Vagina (tissue), 2 donors: ENCODE results near the gene MTMR12. TPM values are rescaled to one million over a fixed set of nuclear protein-coding genes. Genes with fewer than 3 reads are reported as not detected.
"Not testable (repeated sequence)": the region's sequence is repeated elsewhere in the genome, so short reads cannot be mapped to it uniquely, and the experiment has no call there.

Experiments
- DNase-seq, 2 donors: peaks; one replicate each; pipeline ENCODE4 v3.0.0-alpha.2; 2017; ENCODE audit errors: extremely low spot score in 2 of 2
- H3K27ac ChIP-seq: fragments of 200-600 bp; sonication (generic); one replicate; pipeline ENCODE4 v1.5.1; 2019
- H3K27me3 ChIP-seq: fragments of 200-600 bp; sonication (generic); one replicate; pipeline ENCODE4 v1.5.1; 2019
- H3K36me3 ChIP-seq, 2 donors: fragments of 200-600 bp; sonication (generic); one replicate each; pipeline ENCODE4 v1.5.1; 2017 to 2019
- H3K4me1 ChIP-seq: fragments of 200-600 bp; sonication (generic); one replicate; pipeline ENCODE4 v1.5.1; 2019
- H3K4me3 ChIP-seq, 2 donors: fragments of 200-600 bp; sonication (generic); 1 replicate in 1 of 2; 2 replicates in 1 of 2; pipeline ENCODE4 v1.5.1; 2016 to 2019
- H3K9me3 ChIP-seq: fragments of 200-600 bp; sonication (generic); one replicate; pipeline ENCODE4 v1.5.1; 2019
- POLR2A ChIP-seq, 2 donors: fragments of 450-650 bp; IDR thresholded peaks; one replicate each; pipeline ENCODE4 v1.6.1; 2017; ENCODE audit warnings: antibody characterized with exemption in 2 of 2, mild to moderate bottlenecking in 2 of 2, moderate library complexity in 2 of 2
- POLR2AphosphoS5 ChIP-seq, 2 donors: sonication (generic); formaldehyde crosslinking; IDR thresholded peaks; one replicate each; pipeline ENCODE4 v1.9.0; 2017; ENCODE audit warnings: antibody characterized with exemption in 2 of 2, mild to moderate bottlenecking in 2 of 2, low read depth in 1 of 2; ENCODE audit not compliant: insufficient read depth in 1 of 2
- intact Hi-C: fragments of 100-400 bp; cut with DNase I; formaldehyde crosslinking; loops from one replicate; pipeline ENCODE4 v1.15.1; 2023
- total RNA-seq: library from RNA; depleted of rRNA; stranded (reverse); fragments of >200 nt; gene quantifications from one replicate; pipeline ENCODE4 v1.2.3, GENCODE V29; 2016
- TF ChIP-seq, protein P1 (sequence below), 3 experiments: fragments of 450-650 bp in 2 of 3; fragments of 200-600 bp in 1 of 3; sonication (generic) in 1 of 3; IDR thresholded peaks; one replicate each; pipeline ENCODE4 v1.5.1; 2017 to 2019; ENCODE audit warnings: antibody characterized with exemption in 3 of 3, mild to moderate bottlenecking in 2 of 3, moderate library complexity in 2 of 3

MTMR12 gene
- total RNA-seq, 1 donor from 2014 or later = 23.8 TPM

- intact Hi-C loops = no loop called here
- no peak for DNase-seq
Measured at GRCh38 chr5:32317041-32317440, 4.3 kb upstream of the MTMR12 start.

GRCh38 chr5:32315221-32316014 lies 2.7 kb upstream of the MTMR12 start:
- intact Hi-C loops = no loop called here

More at GRCh38 chr5:32317041-32317440, 4.3 kb upstream of the MTMR12 start:
- peaks cover 5% of the 10 kb centered on the region for H3K4me1 ChIP-seq
- TF ChIP-seq, protein P1, sequence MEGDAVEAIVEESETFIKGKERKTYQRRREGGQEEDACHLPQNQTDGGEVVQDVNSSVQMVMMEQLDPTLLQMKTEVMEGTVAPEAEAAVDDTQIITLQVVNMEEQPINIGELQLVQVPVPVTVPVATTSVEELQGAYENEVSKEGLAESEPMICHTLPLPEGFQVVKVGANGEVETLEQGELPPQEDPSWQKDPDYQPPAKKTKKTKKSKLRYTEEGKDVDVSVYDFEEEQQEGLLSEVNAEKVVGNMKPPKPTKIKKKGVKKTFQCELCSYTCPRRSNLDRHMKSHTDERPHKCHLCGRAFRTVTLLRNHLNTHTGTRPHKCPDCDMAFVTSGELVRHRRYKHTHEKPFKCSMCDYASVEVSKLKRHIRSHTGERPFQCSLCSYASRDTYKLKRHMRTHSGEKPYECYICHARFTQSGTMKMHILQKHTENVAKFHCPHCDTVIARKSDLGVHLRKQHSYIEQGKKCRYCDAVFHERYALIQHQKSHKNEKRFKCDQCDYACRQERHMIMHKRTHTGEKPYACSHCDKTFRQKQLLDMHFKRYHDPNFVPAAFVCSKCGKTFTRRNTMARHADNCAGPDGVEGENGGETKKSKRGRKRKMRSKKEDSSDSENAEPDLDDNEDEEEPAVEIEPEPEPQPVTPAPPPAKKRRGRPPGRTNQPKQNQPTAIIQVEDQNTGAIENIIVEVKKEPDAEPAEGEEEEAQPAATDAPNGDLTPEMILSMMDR (IDR thresholded peaks at IDR 0.05) = no peak
- TF ChIP-seq POLR2AphosphoS5 (IDR thresholded peaks at IDR 0.05; ENCODE audit: insufficient read depth in 1 of 2, low read depth in 1 of 2) = no peak
- TF ChIP-seq POLR2A (IDR thresholded peaks at IDR 0.05) = no peak
- no peak overlapping the region for H3K27ac ChIP-seq
- H3K36me3 ChIP-seq = no peaks in the 10 kb centered on the region
- no peaks in the 10 kb centered on the region for H3K9me3 ChIP-seq
- H3K4me3 ChIP-seq = no peak overlapping the region
- no peaks in the 10 kb centered on the region for H3K27me3 ChIP-seq

DNA sequence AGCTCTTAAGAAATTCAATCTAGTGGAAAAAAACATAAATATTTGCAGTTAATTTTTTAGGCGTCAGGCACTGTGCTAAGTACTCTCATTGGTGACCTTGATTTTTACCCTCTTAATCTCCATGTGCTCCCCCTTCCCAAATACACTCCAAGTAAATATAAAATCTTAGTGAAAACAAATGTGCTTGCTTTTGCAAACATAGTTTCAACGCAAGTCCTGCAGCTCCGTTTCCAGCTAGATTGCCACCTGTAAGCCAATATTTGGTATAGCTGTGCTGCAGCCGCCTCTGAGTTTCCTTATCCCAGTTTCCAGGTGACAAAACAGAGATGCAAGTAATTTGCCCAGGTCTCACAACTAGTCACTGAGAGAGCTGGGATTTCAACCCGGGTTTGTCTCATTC lies 1.9 kb upstream of the MTMR12 start:
- no peak overlapping the region for H3K4me3 ChIP-seq

More at GRCh38 chr5:32315221-32316014, 2.7 kb upstream of the MTMR12 start:
- H3K27me3 ChIP-seq = no peaks in the 10 kb centered on the region
- no peak overlapping the region for H3K4me3 ChIP-seq
- no peak for DNase-seq
- TF ChIP-seq POLR2A (IDR thresholded peaks at IDR 0.05) (no peak), POLR2AphosphoS5 (IDR thresholded peaks at IDR 0.05; ENCODE audit: insufficient read depth in 1 of 2, low read depth in 1 of 2) (no peak)
- TF ChIP-seq, protein P1 (IDR thresholded peaks at IDR 0.05) = no peak
- no peak overlapping the region for H3K27ac ChIP-seq
- H3K36me3 ChIP-seq = no peaks in the 10 kb centered on the region
- no peaks in the 10 kb centered on the region for H3K9me3 ChIP-seq
- H3K4me1 ChIP-seq = peaks cover 20% of the 10 kb centered on the region

GRCh38 chr5:32314152-32314488 lies 1.4 kb upstream of the MTMR12 start:
- H3K4me1 ChIP-seq = peaks cover 31% of the 10 kb centered on the region
- H3K4me3 ChIP-seq, H3K27me3 ChIP-seq, DNase-seq, H3K9me3 ChIP-seq, H3K36me3 ChIP-seq, intact Hi-C loops, H3K27ac ChIP-seq: not testable (repeated sequence)

More for the DNA sequence above, 1.9 kb upstream of the MTMR12 start:
- Histone ChIP-seq H3K27me3 (no peaks in the 10 kb centered on the region), H3K27ac (no peak overlapping the region), H3K4me1 (peaks cover 26% of the 10 kb centered on the region), H3K9me3 (no peaks in the 10 kb centered on the region), H3K36me3 (no peaks in the 10 kb centered on the region)
- intact Hi-C loops = no loop called here
- no peak for DNase-seq
- TF ChIP-seq POLR2AphosphoS5 (IDR thresholded peaks at IDR 0.05; ENCODE audit: insufficient read depth in 1 of 2, low read depth in 1 of 2) (no peak), POLR2A (IDR thresholded peaks at IDR 0.05) (no peak)

DNA sequence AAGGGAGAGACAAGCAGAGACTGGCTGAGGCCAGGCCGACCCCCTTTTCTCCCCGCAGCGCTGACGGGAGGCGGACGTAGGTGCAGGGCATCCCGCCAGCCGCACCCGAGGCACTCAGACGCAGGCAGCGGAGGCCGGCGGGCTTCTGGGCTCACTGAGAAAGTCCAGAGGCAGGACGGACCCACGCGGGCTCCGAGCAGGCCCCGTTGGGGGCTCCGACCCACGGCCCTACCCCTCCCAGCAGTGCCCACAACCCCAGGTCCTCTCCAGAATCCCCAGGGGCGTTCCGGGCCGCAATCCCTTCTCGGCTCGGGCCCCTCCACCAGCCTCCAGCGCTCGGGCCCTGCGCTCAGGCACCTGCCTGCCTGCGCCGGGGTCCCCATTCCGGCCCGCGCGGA lies 543 bp downstream of the MTMR12 start:
- H3K27ac ChIP-seq = peak overlapping the region; percentile 95
- intact Hi-C loops = no loop called here
- no peaks in the 10 kb centered on the region for H3K9me3 ChIP-seq
- no peaks in the 10 kb centered on the region for H3K27me3 ChIP-seq
- peaks cover 50% of the 10 kb centered on the region for H3K4me1 ChIP-seq
- H3K4me3 ChIP-seq = peak overlapping the region; percentile 89 to 98
- TF ChIP-seq POLR2AphosphoS5 (IDR thresholded peaks at IDR 0.05; ENCODE audit: insufficient read depth in 1 of 2, low read depth in 1 of 2) (peak in 1 of 2 donors; percentile 62), POLR2A (IDR thresholded peaks at IDR 0.05) (no peak)
- TF ChIP-seq, protein P1 (IDR thresholded peaks at IDR 0.05) = no peak
- no peak for DNase-seq
- H3K36me3 ChIP-seq = no peaks in the 10 kb centered on the region
